ENCODE data around the gene HACD3. TPM values are rescaled to one million over a fixed set of nuclear protein-coding genes. Genes with fewer than 3 reads are reported as not detected.

Gene HACD3
- total RNA-seq, 1 donor: 89.3 TPM

GRCh38 chr15:65587094-65587493, 56.8 kb downstream of the HACD3 start:
- TF ChIP-seq CTCF (IDR thresholded peaks at IDR 0.05; ENCODE audit: insufficient read depth, low read length): no peak
- H3K4me3 ChIP-seq (ENCODE audit: low read depth, low read length): no peak overlapping the region
- no peak for DNase-seq (ENCODE audit: low read depth)

- H3K4me3 ChIP-seq (ENCODE audit: low read depth, low read length): no peak overlapping the region
- no peak for TF ChIP-seq CTCF (IDR thresholded peaks at IDR 0.05; ENCODE audit: insufficient read depth, low read length)
- peak; percentile 12 for DNase-seq (ENCODE audit: low read depth)
Measured at GRCh38 chr15:65595960-65596359, 65.7 kb downstream of the HACD3 start.

GRCh38 chr15:65598468-65598867, 68.2 kb downstream of the HACD3 start:
- no peak for TF ChIP-seq CTCF (IDR thresholded peaks at IDR 0.05; ENCODE audit: insufficient read depth, low read length)
- DNase-seq (ENCODE audit: low read depth): no peak
- no peak overlapping the region for H3K4me3 ChIP-seq (ENCODE audit: low read depth, low read length)

- DNase-seq (ENCODE audit: low read depth): no peak
- no peak for TF ChIP-seq CTCF (IDR thresholded peaks at IDR 0.05; ENCODE audit: insufficient read depth, low read length)
- no peak overlapping the region for H3K4me3 ChIP-seq (ENCODE audit: low read depth, low read length)
Measured at GRCh38 chr15:65599677-65600076, 69.4 kb downstream of the HACD3 start.

GRCh38 chr15:65603134-65603533, 72.9 kb downstream of the HACD3 start:
- TF ChIP-seq CTCF (IDR thresholded peaks at IDR 0.05; ENCODE audit: insufficient read depth, low read length): no peak
- no peak overlapping the region for H3K4me3 ChIP-seq (ENCODE audit: low read depth, low read length)
- no peak for DNase-seq (ENCODE audit: low read depth)

GRCh38 chr15:65603559-65603958, 73.3 kb downstream of the HACD3 start:
- no peak for TF ChIP-seq CTCF (IDR thresholded peaks at IDR 0.05; ENCODE audit: insufficient read depth, low read length)
- DNase-seq (ENCODE audit: low read depth): no peak
- no peak overlapping the region for H3K4me3 ChIP-seq (ENCODE audit: low read depth, low read length)

All from fibroblast of the aortic adventitia (primary cell).